Amygdala (tissue), 56 donors: Measurements from ENCODE around the gene HPX.

Source experiments
- DNase-seq, 56 donors: peaks; one replicate each; lab custom pipeline; 2025; lab: John Stamatoyannopoulos, UW

Gene HPX

DNA sequence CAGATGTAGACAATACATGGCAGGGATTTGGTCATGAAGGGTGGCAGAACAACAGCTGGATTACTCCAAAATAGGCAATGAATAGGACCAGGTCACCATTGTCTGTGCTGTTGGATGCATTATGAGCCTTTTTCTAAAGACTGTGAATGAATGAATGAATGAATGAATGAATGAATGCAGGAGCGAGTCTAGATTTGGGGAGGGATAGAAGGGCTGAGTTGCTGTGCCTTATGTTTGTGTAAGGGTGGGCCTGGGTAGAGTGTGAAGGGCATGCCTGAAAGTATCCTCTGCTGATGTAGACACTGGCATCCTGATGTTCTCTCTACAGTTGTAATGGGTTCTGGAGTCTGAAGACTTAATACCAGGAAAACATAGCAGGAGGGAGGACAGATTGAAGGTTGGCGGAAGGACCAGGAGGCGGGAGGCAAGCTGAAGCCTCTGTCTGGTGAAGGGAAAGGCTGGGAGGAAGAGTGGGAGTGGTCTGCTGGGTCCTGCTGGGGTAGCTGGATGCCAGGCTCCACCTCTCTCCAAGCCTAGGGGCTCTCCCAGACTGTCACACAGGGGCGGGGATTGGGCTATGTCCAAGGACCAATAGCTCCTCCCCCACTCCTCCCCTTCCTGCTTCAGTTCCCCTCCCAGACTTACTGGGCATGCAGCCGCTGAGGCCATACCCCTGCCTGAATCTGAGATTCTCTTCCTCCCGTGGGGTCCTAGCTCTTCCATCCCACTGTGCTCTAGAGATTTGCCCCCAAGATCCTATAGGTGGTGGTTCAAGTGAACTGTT, 28.1 kb upstream of the HPX start:
- DNase-seq: peak in 55 of 56 donors; percentile 14 to 91 (median 74)

DNA sequence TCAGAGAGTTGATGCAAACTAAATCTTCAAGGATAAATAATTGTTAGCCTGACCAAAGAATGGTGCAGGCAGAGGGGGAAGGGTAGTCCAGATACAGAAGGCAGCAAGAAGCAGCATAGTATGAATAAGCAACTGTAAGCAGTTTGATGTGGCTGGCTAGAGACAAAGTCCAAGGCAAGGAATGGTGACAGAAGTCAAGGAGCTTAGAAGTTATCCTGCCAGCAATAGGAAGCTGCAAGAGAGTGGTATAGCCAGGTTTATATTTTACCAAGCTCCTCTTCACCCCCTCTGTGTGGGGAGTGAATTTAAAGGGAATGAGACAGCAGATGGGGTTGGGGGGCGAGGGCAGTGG, 18.3 kb upstream of the HPX start:
- no peak for DNase-seq

GRCh38 chr11:6458352-6459098, 17.7 kb upstream of the HPX start:
- DNase-seq: no peak

GRCh38 chr11:6457581-6458320, 17.0 kb upstream of the HPX start:
- no peak for DNase-seq

DNA sequence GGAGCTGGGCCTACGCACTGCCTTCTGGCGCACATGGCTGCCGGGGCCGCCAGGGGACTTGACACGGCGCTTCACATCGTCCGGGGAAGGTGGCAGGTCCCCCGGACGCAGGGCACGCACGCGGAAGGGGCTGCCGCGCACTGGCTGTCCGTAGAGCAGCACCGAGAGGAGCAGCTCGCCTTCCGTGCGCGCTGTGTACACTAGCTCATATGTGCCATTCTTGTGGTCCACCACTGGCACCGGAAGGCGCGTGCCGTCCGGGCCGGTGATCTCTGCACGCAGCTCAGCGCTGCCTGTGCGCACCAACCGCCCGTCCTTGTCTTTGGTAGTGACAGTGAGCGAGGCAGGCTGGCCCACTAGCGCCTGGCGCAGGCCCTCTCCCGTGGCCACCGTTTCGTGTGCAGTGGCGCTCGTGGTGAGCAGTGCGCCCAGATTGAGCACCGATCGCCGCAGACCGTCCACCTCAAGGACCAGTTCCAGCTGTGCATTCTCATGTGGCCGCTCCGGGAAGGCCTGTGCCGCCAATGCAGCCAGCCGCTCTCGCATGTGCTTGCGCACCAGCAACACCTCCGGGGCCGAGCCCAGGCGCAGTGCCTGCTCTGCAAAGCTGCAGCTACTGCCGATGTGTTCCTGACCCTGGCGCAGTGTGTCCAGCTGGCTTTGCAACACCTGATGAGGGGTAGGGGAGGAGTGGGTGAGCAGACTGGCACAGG, 15.7 kb upstream of the HPX start:
- no peak for DNase-seq

- no peak for DNase-seq
Measured at GRCh38 chr11:6455070-6455469, 14.3 kb upstream of the HPX start.

GRCh38 chr11:6453152-6453551, 12.4 kb upstream of the HPX start:
- DNase-seq: no peak

DNA sequence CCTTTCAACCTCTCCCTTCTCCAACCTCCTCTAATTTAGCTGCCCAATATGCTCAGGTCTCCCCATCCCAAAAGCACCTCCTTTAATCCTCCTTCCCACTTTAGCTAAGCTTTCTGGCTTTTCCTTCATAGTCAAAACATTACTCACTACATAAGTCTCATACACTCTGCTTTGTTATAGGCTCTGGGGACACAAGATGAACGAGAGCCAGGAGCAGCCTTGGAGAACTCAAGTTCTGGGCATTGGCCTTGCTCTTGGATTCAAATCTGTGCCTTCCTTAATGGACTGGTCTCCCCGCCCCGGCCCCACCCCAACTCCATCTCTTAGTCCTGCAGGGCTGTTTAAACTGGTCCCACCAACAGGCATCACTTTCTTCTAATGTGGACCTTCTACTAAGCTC, 11.4 kb upstream of the HPX start:
- DNase-seq: no peak

DNA sequence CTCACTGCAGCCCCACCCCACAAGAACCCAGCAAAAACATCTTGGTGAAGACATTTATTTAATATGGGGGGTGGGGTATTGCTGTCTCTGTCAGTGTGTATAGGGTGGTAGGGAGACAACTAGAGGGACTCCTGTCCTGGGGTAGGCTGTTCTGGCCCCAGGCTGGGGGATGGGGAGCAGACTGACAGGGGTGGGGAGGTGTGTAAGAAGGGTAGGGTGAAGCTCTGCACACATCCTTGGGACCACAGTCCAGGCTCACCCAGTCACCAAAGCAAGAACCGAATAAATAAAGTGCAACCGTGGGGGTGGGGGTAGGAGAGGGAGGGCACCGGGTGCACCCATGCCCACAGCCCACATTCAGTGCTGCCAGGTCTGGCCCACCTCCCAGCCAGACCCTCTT, 7.8 kb upstream of the HPX start:
- no peak for DNase-seq

DNA sequence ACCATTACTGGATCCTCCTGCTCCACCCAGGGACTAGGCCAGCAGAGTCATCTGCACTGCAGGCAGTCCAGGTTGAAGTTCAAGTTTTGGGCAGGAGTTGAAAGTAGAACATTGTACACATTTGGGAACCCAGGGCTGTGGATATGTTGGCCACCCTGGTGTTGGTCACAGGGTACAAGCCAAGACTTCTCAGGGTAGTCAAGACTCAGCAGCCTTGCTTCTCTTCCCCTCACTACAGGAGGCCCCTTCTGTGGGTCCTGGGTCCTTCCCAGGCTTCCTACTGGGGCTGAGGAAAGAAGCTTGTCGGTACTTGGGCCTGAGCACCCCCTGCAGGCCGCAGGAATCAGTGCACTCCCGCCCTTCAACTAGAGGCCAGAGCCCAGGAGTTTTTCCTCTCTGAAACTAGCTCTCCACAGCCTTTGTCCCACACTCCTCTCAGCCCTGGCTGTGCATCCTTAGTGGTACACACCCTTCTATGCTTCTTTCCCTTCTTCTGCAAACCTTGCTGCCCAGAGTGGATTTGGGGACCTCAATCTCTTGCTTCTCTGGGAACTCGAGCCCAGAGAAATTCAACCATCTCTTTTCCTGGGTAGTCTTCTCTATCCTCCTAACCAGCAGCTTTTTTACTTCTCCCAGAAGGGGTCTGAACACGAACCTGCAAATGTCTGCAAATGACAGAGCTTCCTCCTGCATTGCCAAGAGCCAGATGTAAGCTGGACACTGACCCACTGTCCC, 2.6 kb upstream of the HPX start:
- DNase-seq: peak in 48 of 56 donors; percentile 5 to 80 (median 40)

DNA sequence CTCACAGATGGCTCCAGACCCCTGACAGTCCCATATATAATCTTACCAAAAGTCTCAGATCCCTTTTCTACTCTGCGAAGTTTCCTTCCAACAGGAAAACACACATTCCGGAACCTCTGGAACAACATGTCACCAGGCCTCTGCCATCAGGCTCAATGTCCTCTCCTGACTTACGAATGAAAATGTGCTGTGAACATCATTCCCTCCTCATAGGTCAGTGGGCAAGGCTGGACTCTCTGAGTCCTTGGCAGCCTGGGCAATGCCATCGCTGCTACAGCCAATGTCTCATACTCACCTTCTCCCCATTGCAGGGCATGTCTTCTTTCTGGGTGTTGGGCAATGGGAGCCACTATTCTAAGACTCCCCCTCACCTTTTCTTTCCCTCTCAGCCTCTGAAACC, 1.7 kb upstream of the HPX start:
- DNase-seq: no peak

- peak in 32 of 56 donors; percentile 6 to 71 (median 18) for DNase-seq
Measured at GRCh38 chr11:6438979-6439571, 1.7 kb downstream of the HPX start.

DNA sequence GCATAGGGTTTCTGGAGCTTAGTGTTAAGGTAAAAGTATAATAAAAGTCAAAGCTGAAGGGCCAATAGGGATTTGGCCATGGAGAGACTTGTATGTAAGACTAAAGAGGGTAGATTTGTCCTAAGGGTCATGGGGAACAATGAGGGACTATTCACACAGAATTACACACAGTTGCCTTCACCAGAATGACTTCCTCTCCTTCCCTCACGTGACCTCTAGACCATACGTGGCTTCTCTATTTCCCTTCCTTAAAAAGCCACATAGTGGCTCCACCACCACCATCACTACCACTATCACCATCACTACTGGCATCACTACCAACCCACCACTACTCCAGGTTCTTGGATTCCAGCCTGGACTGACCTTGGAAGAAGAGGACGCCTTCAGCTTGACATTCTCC, 2.8 kb downstream of the HPX start:
- no peak for DNase-seq

DNA sequence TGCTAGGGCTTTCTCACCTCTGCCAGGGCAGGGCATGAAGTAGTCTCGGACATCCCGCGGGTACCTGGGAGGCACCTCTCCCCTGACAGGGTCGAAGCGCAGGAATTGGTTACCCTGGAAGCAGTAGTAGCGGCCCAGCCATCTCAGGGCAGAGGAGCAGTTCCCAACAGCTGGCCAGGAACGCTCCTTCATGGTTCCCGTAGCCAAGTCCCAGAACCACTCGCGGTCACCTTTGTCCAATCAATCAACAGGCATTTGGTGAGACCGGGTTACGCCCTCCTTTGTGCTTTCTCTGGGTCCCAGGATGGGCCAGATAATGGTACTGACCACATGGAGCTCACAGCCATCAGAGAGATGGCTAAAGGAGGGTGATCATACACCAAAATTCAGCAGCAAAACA, 3.4 kb downstream of the HPX start:
- DNase-seq: no peak

DNA sequence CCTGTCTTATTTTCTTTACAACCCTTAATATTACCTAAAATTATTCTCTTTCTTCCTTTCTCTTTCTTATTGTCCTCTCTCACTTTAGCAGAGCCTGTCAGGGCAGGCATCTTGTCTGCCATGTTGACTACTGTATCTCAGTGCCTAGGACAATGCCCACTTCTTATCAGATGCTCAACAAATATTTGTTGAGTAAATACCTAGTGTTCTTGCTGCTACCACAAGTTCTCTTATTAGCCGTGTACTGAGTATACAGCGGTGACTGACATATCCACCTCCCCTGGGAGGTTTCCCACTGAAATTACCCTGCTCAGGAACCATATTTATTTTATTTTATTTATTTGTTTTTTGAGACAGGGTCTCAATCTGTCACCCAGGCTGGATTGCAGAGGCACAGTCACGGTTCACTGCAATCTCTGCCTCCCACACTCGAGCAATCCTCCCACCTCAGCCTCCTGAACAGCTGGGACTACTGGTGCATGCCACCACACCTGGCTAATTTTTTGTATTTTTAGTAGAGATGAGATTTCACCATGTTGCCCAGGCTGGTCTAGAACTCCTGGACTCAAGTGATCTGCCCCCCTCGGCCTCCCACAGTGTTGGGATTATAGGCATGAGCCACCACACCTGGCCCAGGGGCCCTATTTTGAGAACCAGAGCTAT, 6.7 kb downstream of the HPX start:
- no peak for DNase-seq

DNA sequence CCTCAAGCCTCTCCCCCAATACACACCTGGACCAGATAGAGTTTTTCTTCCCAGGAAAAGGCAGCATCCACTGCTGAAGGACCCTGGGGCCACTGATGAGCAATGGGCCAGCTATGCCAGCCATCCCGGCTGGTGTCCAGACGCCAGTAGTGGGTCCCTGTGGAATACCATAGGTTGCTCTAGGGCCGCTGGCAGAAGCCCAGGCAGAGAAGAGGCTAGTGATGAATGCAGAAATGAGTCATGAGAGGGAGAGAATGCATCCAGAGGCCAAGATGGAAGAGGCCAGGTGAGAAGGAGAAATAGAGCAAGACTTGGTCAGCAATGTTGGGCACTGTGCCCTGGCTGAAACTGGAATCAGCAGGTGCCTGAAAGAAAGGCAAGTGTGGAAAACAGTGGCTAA, 8.9 kb downstream of the HPX start:
- DNase-seq: no peak

GRCh38 chr11:6427516-6427915, 13.3 kb downstream of the HPX start:
- no peak for DNase-seq

DNA sequence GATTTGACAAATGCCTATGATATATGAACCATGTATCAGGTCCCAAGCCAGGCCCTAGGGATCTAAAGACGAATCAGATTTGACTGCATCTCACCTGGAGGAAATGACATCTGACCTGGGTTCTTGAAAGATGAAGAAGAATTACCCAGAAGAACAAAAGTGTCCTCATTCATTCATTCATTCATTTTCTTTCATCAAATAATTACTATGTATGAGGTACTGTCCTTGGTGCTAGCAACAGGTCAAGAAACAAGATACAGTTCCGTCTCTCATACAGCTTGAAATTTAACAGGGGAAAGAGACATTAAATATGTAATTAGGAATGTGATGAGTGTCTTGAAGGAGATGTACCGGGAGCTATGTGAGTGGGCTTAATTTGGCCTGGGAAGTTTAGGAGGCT, 20.1 kb downstream of the HPX start:
- no peak for DNase-seq

DNA sequence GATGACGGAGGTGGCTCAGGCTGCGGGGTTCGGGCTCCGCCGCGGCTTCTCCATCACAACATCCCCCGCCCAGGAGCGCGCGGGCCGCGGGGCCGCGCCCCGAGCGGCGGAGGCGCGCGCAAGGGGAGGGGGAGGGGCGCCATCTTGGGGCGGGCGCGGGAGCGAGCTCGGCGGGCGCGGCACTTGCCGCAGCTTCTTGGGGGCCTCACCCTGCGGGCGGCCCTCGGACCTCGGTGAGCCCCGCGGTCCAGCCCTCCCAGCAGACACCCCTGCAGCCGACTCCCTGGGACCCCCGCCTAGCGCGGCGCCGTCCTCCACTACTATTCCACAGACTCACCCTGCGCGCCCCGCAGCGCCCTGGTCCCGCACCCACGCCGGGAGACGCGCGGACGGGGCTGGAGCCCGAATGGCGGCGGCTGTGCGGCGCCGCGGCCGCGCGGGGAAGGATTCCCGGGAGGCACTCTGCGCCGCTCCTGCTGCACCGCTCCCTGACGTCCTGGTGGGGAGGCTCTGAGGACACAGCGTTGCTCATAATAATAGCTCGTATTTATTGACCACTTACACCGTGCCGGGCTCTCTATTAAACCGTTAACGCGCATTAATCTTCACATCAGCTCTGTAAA, 21.7 kb downstream of the HPX start, which contains the start of gene APBB1:
TSS of gene APBB1 (minus strand) at position 86 of the 623 bp plus-strand sequence. CDS start 7,747 bp downstream, outside the sequence.
- peak in 48 of 56 donors; percentile 27 to 88 (median 69) for DNase-seq
